Epithelial cell of esophagus (primary cell): Measurements from ENCODE around the gene TMEM217.

Source experiments
- DNase-seq: peaks from one replicate; pipeline ENCODE4 v3.0.0; 2010; ENCODE audit warnings: low read depth
- H3K4me3 ChIP-seq: 2 replicates; pipeline ENCODE4 v1.5.1; 2011; ENCODE audit warnings: mild to moderate bottlenecking, low read length, control low read depth
- CTCF ChIP-seq: IDR thresholded peaks from 2 replicates; pipeline ENCODE4 v1.5.1; 2011; ENCODE audit warnings: low read depth, mild to moderate bottlenecking, low read length, control low read depth, inconsistent platforms; ENCODE audit not compliant: insufficient read depth; ENCODE audit errors: missing control alignments

Gene TMEM217

GRCh38 chr6:37269105-37269504 lies 11.2 kb upstream of the TMEM217 start:
- H3K4me3 ChIP-seq, result no peak overlapping the region
- DNase-seq, result no peak
- no peak for TF ChIP-seq CTCF

- TF ChIP-seq CTCF, result no peak
- H3K4me3 ChIP-seq, result no peak overlapping the region
- DNase-seq, result no peak
Observed at GRCh38 chr6:37265860-37266259, 7.9 kb upstream of the TMEM217 start.

GRCh38 chr6:37265001-37265400 lies 7.1 kb upstream of the TMEM217 start:
- DNase-seq, result no peak
- no peak for TF ChIP-seq CTCF

GRCh38 chr6:37262446-37263026 lies 4.6 kb upstream of the TMEM217 start:
- no peak for TF ChIP-seq CTCF
- peak; percentile 54 for DNase-seq
- no peak overlapping the region for H3K4me3 ChIP-seq

More at GRCh38 chr6:37265001-37265400, 7.1 kb upstream of the TMEM217 start:
- no peak overlapping the region for H3K4me3 ChIP-seq

- no peak for DNase-seq
- H3K4me3 ChIP-seq, result no peak overlapping the region
- TF ChIP-seq CTCF, result no peak
Observed at GRCh38 chr6:37261198-37261597, 3.3 kb upstream of the TMEM217 start.

GRCh38 chr6:37260444-37260843 lies 2.5 kb upstream of the TMEM217 start:
- DNase-seq, result no peak
- H3K4me3 ChIP-seq, result no peak overlapping the region
- no peak for TF ChIP-seq CTCF

GRCh38 chr6:37260040-37260439 lies 2.1 kb upstream of the TMEM217 start:
- no peak for TF ChIP-seq CTCF
- no peak overlapping the region for H3K4me3 ChIP-seq
- DNase-seq, result no peak
